Stomach (tissue), 9 donors: ENCODE results near the gene LGALS8. TPM values are rescaled to one million over a fixed set of nuclear protein-coding genes. Genes with fewer than 3 reads are reported as not detected.

Experiments
- DNase-seq, 2 donors: peaks; one replicate each; pipeline versions ENCODE4 v3.0.0 to v3.0.0-alpha.2; 2013 to 2019
- H3K27ac ChIP-seq, 5 donors: fragments of 200-600 bp in 4 of 5; sonication (generic) in 4 of 5; one replicate each; pipeline ENCODE4 v1.5.1; 2013 to 2019; ENCODE audit warnings: mild to moderate bottlenecking in 1 of 5, moderate library complexity in 1 of 5
- H3K27me3 ChIP-seq, 3 donors: fragments of 200-600 bp; sonication (generic); one replicate each; pipeline ENCODE4 v1.5.1; 2017 to 2019; ENCODE audit warnings: mixed run types in 1 of 3
- H3K36me3 ChIP-seq, 4 donors: fragments of 200-600 bp; sonication (generic); 1 replicate in 3 of 4; 2 replicates in 1 of 4; pipeline ENCODE4 v1.5.1; 2016 to 2019
- H3K4me1 ChIP-seq, 4 donors: fragments of 200-600 bp; sonication (generic); one replicate each; pipeline ENCODE4 v1.5.1; 2016 to 2019
- H3K4me3 ChIP-seq, 4 donors: fragments of 200-600 bp; sonication (generic) in 3 of 4; one replicate each; pipeline ENCODE4 v1.5.1; 2016 to 2019; ENCODE audit warnings: mild to moderate bottlenecking in 1 of 4
- H3K9me3 ChIP-seq, 4 donors: fragments of 200-600 bp; sonication (generic); one replicate each; pipeline ENCODE4 v1.5.1; 2016 to 2019
- EP300 ChIP-seq: sonication (generic); formaldehyde crosslinking; IDR thresholded peaks from one replicate; pipeline ENCODE4 v1.6.1; 2017; ENCODE audit warnings: antibody characterized with exemption
- POLR2A ChIP-seq, 4 donors: fragments of 450-650 bp; IDR thresholded peaks; one replicate each; pipeline ENCODE4 v1.6.1; 2016; ENCODE audit warnings: antibody characterized with exemption in 4 of 4, control low read depth in 2 of 4, mild to moderate bottlenecking in 1 of 4, moderate library complexity in 1 of 4
- POLR2AphosphoS5 ChIP-seq, 3 donors: sonication (generic); formaldehyde crosslinking; IDR thresholded peaks; one replicate each; pipeline ENCODE4 v1.6.1; 2016; ENCODE audit warnings: antibody characterized with exemption in 3 of 3
- WGBS, 5 donors: extraction: QIAGEN DNeasy Blood & Tissue Kit in 3 of 5; methylation state at CpG; one replicate each; pipeline versions ENCODE4 v1.1.5 to v1.1.7; 2013 to 2018; 5-methylcytosine and 5-hydroxymethylcytosine counted together
- intact Hi-C: fragments of 100-400 bp; cut with DNase I; formaldehyde crosslinking; loops from one replicate; pipeline ENCODE4 v1.15.1; 2023; ENCODE audit warnings: low total_unique reads
- polyA plus RNA-seq, 3 donors: library from polyadenylated mRNA; stranded (reverse); fragments of 200-250 nt; gene quantifications; one replicate each; pipeline ENCODE4 v1.2.3, GENCODE V29; 2013
- total RNA-seq, 5 donors: library from RNA; depleted of rRNA; stranded (reverse); fragments of >200 nt; gene quantifications; one replicate each; pipeline versions ENCODE4 v1.1.0 to v1.2.3, GENCODE V29; 2014 to 2016
- TF ChIP-seq, protein P1 (sequence below), 7 experiments: fragments of 450-650 bp in 4 of 7; fragments of 200-600 bp in 3 of 7; sonication (generic) in 3 of 7; IDR thresholded peaks; one replicate each; pipeline ENCODE4 v1.5.1; 2016 to 2019; ENCODE audit warnings: antibody characterized with exemption in 7 of 7, control low read depth in 2 of 7, mild to moderate bottlenecking in 1 of 7
- donor health status: healthy with polysubstance abuse.
- donor health status: Bipolar disorder and iron deficiency.
- donor health status: healthy.

LGALS8 gene
- total and polyA plus RNA-seq, 8 donors, result 17.9 to 142 (median 55.7) TPM

DNA sequence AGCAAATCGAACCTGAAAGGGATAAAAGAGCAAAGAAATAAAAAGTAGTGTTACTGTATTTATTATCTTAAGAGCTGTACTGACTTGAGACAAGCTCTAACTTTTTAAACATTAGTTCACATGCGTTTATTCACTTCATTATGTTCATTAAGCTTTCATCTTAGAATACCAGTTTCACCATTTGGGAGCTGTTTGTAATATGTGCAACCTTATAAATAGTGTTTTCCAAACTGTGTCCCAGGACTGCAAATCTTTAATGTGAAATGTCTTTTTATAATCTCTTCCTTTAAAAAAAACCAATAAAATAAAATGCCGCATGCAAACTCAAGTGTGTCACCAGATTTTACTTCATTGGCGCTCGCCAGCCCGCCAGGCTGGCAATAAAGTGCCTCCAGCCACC lies 28.3 kb downstream of the LGALS8 start:
- no peaks in the 10 kb centered on the region for H3K9me3 ChIP-seq
- no peak overlapping the region for H3K27ac ChIP-seq
- 80 to 88% (median 84%) methylated on average over 6 of the region's 6 CpGs for WGBS, 5 donors
- H3K4me1 ChIP-seq, result no peaks in the 10 kb centered on the region
- intact Hi-C loops, result no loop called here
- no peak overlapping the region for H3K4me3 ChIP-seq
- no peak for TF ChIP-seq EP300
- no peak for TF ChIP-seq POLR2A (IDR thresholded peaks at IDR 0.05)
- TF ChIP-seq, protein P1, sequence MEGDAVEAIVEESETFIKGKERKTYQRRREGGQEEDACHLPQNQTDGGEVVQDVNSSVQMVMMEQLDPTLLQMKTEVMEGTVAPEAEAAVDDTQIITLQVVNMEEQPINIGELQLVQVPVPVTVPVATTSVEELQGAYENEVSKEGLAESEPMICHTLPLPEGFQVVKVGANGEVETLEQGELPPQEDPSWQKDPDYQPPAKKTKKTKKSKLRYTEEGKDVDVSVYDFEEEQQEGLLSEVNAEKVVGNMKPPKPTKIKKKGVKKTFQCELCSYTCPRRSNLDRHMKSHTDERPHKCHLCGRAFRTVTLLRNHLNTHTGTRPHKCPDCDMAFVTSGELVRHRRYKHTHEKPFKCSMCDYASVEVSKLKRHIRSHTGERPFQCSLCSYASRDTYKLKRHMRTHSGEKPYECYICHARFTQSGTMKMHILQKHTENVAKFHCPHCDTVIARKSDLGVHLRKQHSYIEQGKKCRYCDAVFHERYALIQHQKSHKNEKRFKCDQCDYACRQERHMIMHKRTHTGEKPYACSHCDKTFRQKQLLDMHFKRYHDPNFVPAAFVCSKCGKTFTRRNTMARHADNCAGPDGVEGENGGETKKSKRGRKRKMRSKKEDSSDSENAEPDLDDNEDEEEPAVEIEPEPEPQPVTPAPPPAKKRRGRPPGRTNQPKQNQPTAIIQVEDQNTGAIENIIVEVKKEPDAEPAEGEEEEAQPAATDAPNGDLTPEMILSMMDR (IDR thresholded peaks at IDR 0.05), result no peak
- no peak for TF ChIP-seq POLR2AphosphoS5 (IDR thresholded peaks at IDR 0.05)
- no peaks in the 10 kb centered on the region for H3K27me3 ChIP-seq
- no peak for DNase-seq
- peaks cover 79 to 100% (median 100%) of the 10 kb centered on the region in 4 donors for H3K36me3 ChIP-seq

- intact Hi-C loops, result no loop called here
Measured at GRCh38 chr1:236552901-236553300, 29.1 kb downstream of the LGALS8 start.

GRCh38 chr1:236553370-236553769 lies 29.6 kb downstream of the LGALS8 start:
- TF ChIP-seq EP300 (no peak), POLR2A (IDR thresholded peaks at IDR 0.05) (no peak), POLR2AphosphoS5 (IDR thresholded peaks at IDR 0.05) (no peak)
- TF ChIP-seq, protein P1 (IDR thresholded peaks at IDR 0.05), result no peak
- H3K36me3 ChIP-seq, result peaks cover 80 to 100% (median 100%) of the 10 kb centered on the region in 4 donors

More at GRCh38 chr1:236552901-236553300, 29.1 kb downstream of the LGALS8 start:
- H3K9me3 ChIP-seq, result no peaks in the 10 kb centered on the region
- H3K27ac ChIP-seq, result no peak overlapping the region
- H3K4me3 ChIP-seq, result no peak overlapping the region
- 0 to 38% (median 27%) methylated on average over 1 of the region's 1 CpG for WGBS, 5 donors
- peaks cover 80 to 100% (median 100%) of the 10 kb centered on the region in 4 donors for H3K36me3 ChIP-seq
- no peaks in the 10 kb centered on the region for H3K4me1 ChIP-seq
- TF ChIP-seq EP300, result no peak
- no peak for TF ChIP-seq POLR2AphosphoS5 (IDR thresholded peaks at IDR 0.05)
- TF ChIP-seq, protein P1 (IDR thresholded peaks at IDR 0.05), result no peak
- TF ChIP-seq POLR2A (IDR thresholded peaks at IDR 0.05), result no peak
- H3K27me3 ChIP-seq, result no peaks in the 10 kb centered on the region
- no peak for DNase-seq

GRCh38 chr1:236556606-236557005 lies 32.8 kb downstream of the LGALS8 start:
- TF ChIP-seq POLR2AphosphoS5 (IDR thresholded peaks at IDR 0.05), result no peak
- no peak for TF ChIP-seq EP300
- no peak for TF ChIP-seq POLR2A (IDR thresholded peaks at IDR 0.05)
- TF ChIP-seq, protein P1 (IDR thresholded peaks at IDR 0.05), result no peak
- no peaks in the 10 kb centered on the region for H3K4me1 ChIP-seq
- no peak overlapping the region for H3K27ac ChIP-seq
- H3K36me3 ChIP-seq, result peaks cover 65 to 100% (median 99%) of the 10 kb centered on the region in 4 donors
- 88 to 97% (median 93%) methylated on average over 7 of the region's 7 CpGs for WGBS, 5 donors
- H3K4me3 ChIP-seq, result no peak overlapping the region
- intact Hi-C loops, result no loop called here
- no peak for DNase-seq
- H3K9me3 ChIP-seq, result no peaks in the 10 kb centered on the region
- no peaks in the 10 kb centered on the region for H3K27me3 ChIP-seq

More at GRCh38 chr1:236553370-236553769, 29.6 kb downstream of the LGALS8 start:
- no peak for DNase-seq
- Histone ChIP-seq H3K27me3 (no peaks in the 10 kb centered on the region), H3K27ac (no peak overlapping the region), H3K9me3 (no peaks in the 10 kb centered on the region), H3K4me3 (no peak overlapping the region), H3K4me1 (no peaks in the 10 kb centered on the region)
- intact Hi-C loops, result no loop called here
- 70 to 84% (median 83%) methylated on average over 8 of the region's 8 CpGs for WGBS, 5 donors
